Thoracic aorta (tissue), 2 donors: ENCODE measurements around the gene GH1. TPM values are rescaled to one million over a fixed set of nuclear protein-coding genes. Genes with fewer than 3 reads are reported as not detected.

Source experiments
- ATAC-seq: fragments of 150-250 bp; one replicate; pipeline ENCODE4 v1.8.0; 2017; ENCODE audit warnings: low read depth; ENCODE audit not compliant: insufficient number of reproducible peaks, low FRiP score
- DNase-seq: peaks from one replicate; pipeline ENCODE4 v3.0.0-alpha.2; 2020; ENCODE audit warnings: low spot score
- H3K27ac ChIP-seq, 2 donors: fragments of 200-600 bp; sonication (generic); 1 replicate in 1 of 2; 2 replicates in 1 of 2; pipeline ENCODE4 v1.5.1; 2016; ENCODE audit warnings: mild to moderate bottlenecking in 2 of 2, moderate library complexity in 2 of 2
- H3K27me3 ChIP-seq: fragments of 200-600 bp; sonication (generic); replicated peaks from 2 replicates; pipeline ENCODE4 v1.6.0; 2016; ENCODE audit warnings: mild to moderate bottlenecking; ENCODE audit not compliant: insufficient read depth
- H3K36me3 ChIP-seq: fragments of 200-600 bp; sonication (generic); one replicate; pipeline ENCODE4 v1.5.1; 2016
- H3K4me1 ChIP-seq, 2 donors: fragments of 200-600 bp; sonication (generic); 1 replicate in 1 of 2; 2 replicates in 1 of 2; pipeline versions ENCODE4 v1.5.1 to v1.6.0; 2016; ENCODE audit warnings: low read depth in 2 of 2, mild to moderate bottlenecking in 1 of 2; ENCODE audit not compliant: control insufficient read depth in 1 of 2
- H3K4me3 ChIP-seq: fragments of 200-600 bp; sonication (generic); 2 replicates; pipeline ENCODE4 v1.5.1; 2016; ENCODE audit warnings: mild to moderate bottlenecking
- H3K9me3 ChIP-seq: fragments of 200-600 bp; sonication (generic); 2 replicates; pipeline ENCODE4 v1.5.1; 2016
- CTCF ChIP-seq: fragments of 200-600 bp; sonication (generic); IDR thresholded peaks from one replicate; pipeline ENCODE4 v1.5.1; 2019; ENCODE audit warnings: antibody characterized with exemption
- total RNA-seq, 2 donors: library from RNA; depleted of rRNA; stranded (reverse); fragments of >200 nt; gene quantifications; one replicate each; pipeline versions ENCODE4 v1.1.0 to v1.2.3, GENCODE V29; 2016

GH1 gene
- total RNA-seq, 2 donors from 2014 or later = not detected

DNA sequence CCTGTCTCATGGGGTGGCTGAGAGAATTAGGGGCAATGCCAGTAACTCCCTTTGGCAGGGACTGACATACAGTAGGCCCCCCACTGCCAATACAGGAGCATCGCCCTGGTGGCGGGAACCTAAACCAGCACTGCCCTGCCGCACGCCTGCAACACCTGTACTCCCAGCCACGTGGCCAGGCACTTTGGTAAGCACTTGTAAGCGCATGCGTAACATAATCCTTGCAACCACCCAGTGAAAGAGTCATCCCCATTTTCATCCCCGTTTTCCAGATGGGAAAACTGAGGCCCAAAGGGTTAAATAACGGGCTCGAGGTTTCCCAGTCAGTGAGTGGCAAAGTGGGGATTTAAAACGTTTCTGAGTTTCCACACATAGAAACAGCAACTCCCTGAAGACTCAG lies 36.6 kb upstream of the GH1 start:
- no peak for TF ChIP-seq CTCF
- no peaks in the 10 kb centered on the region for H3K9me3 ChIP-seq
- H3K27me3 ChIP-seq = no peaks in the 10 kb centered on the region
- no peaks in the 10 kb centered on the region for H3K4me1 ChIP-seq
- H3K36me3 ChIP-seq = no peaks in the 10 kb centered on the region
- no peak overlapping the region for H3K27ac ChIP-seq
- DNase-seq = no peak
- ATAC-seq = no peak
- no peak overlapping the region for H3K4me3 ChIP-seq

DNA sequence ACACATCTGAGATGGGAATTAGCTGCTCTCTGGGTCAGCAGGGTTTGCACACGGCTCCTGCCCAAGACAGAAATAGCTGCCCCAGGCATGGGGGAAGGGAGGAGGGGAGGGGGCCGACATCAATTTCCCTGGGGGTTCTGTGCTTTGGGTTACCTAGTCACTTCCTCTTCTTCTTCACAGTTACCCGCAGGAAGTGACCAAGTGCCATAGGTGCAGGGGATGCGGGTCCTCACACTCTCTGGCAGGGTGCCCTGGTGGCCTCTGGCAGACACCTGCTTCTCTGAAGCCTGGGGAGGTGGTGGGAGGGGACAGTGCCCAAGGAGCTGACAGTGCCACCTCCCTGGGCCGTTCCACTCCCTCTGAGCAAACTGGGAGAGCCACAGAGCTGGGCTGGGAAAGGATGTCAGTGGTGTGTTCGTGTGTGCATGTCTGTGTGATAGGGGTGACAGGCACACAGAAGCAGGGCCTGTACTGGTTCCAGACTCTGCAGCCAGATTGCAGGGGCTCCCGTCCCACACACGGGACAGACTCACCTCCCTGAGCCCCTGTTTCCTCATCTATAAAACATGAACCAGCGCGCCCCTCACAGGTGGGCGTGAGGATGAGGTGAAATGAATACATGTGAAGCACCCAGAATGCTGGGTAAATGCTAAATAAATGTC lies 35.9 kb upstream of the GH1 start:
- no peak for DNase-seq
- Histone ChIP-seq H3K27me3 (no peaks in the 10 kb centered on the region), H3K4me3 (no peak overlapping the region), H3K4me1 (no peaks in the 10 kb centered on the region), H3K36me3 (no peaks in the 10 kb centered on the region), H3K27ac (no peak overlapping the region), H3K9me3 (no peaks in the 10 kb centered on the region)
- no peak for ATAC-seq
- TF ChIP-seq CTCF = no peak

GRCh38 chr17:63950940-63951907 lies 32.6 kb upstream of the GH1 start:
- Histone ChIP-seq H3K4me3 (no peak overlapping the region), H3K27ac (no peak overlapping the region), H3K36me3 (no peaks in the 10 kb centered on the region), H3K27me3 (no peaks in the 10 kb centered on the region), H3K9me3 (no peaks in the 10 kb centered on the region), H3K4me1 (no peaks in the 10 kb centered on the region)
- ATAC-seq (no peak), DNase-seq (no peak)
- TF ChIP-seq CTCF = no peak

DNA sequence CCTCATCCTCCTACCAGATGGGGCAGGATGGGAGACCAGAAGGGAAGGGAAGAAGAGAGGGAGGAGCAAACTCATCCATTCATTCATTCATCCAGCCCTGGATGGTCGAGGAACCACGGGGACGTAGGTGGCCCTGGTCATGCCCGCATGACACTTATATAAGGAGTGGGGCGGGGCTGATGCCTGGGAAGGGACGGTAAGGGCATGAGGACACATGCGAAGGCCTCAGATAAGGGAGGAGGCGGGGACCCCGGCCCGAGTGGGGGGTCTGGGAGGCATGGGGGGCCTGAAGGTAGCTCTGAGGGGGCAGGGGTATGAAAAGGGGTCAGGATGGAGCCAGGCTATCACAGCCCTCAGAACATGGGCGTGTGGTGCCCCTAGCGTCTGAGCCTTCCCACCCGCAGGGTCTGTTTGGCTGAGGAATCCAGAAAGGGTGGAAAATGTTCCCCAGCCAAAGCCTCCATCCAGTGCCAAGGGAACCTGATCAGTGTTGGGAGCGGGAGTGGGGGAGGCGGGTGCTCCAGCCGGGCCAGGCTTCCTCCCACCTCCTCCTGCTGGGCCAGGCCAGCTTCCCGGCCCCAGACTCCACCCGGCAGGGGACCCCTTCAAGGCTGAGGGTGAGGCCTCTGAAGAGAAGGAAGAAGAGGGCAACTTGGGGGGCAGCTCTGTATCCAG lies 31.1 kb upstream of the GH1 start:
- Histone ChIP-seq H3K4me1 (no peaks in the 10 kb centered on the region), H3K36me3 (no peaks in the 10 kb centered on the region), H3K4me3 (no peak overlapping the region), H3K9me3 (no peaks in the 10 kb centered on the region), H3K27me3 (no peaks in the 10 kb centered on the region), H3K27ac (no peak overlapping the region)
- ATAC-seq (no peak), DNase-seq (no peak)
- TF ChIP-seq CTCF = no peak

- Histone ChIP-seq H3K27ac (no peak overlapping the region), H3K4me3 (no peak overlapping the region), H3K9me3 (no peaks in the 10 kb centered on the region), H3K4me1 (no peaks in the 10 kb centered on the region), H3K36me3 (no peaks in the 10 kb centered on the region), H3K27me3 (no peaks in the 10 kb centered on the region)
- no peak for TF ChIP-seq CTCF
- no peak for DNase-seq
- no peak for ATAC-seq
Measured at GRCh38 chr17:63948521-63948920, 29.9 kb upstream of the GH1 start.
